B cell (primary cell): ENCODE measurements around the gene RPL7A. TPM values are rescaled to one million over a fixed set of nuclear protein-coding genes. Genes with fewer than 3 reads are reported as not detected.

Experiments used
- ATAC-seq: fragments of 200-7000 bp; cut with Tn5 transposase; one replicate; pipeline ENCODE4 v1.10.0; 2021; ENCODE audit warnings: low read depth, mild to moderate bottlenecking, moderate number of reproducible peaks, moderate library complexity
- CTCF ChIA-PET: fragments of 350-600 bp; sonication (Branson Sonifier 250); formaldehyde crosslinking; loops from one replicate; lab custom pipeline; 2021; ENCODE audit warnings: antibody characterized with exemption, inconsistent platforms; lab: Charles Lee
- POLR2A ChIA-PET: fragments of 350-600 bp; sonication (Branson Sonifier 250); formaldehyde crosslinking; loops from one replicate; lab custom pipeline; 2021; ENCODE audit warnings: antibody characterized with exemption; lab: Charles Lee
- DNase-seq: peaks from one replicate; pipeline ENCODE4 v3.0.0; 2013
- H2AFZ ChIP-seq: 2 replicates; pipeline ENCODE4 v1.6.1; 2012; ENCODE audit warnings: mild to moderate bottlenecking, low read depth, low read length; ENCODE audit not compliant: insufficient read depth, poor library complexity, severe bottlenecking
- H3K27ac ChIP-seq, 2 donors: 1 replicate in 1 of 2; 2 replicates in 1 of 2; pipeline ENCODE4 v1.5.1; 2012 to 2013; ENCODE audit warnings: low read length in 2 of 2, mild to moderate bottlenecking in 2 of 2, moderate library complexity in 1 of 2
- H3K27me3 ChIP-seq, 4 experiments: fragments of 200-600 bp in 1 of 4; sonication (generic) in 1 of 4; replicated peaks in 1 of 4; 1 replicate in 2 of 4; 2 replicates in 2 of 4; pipeline versions ENCODE4 v1.6.1 to v1.7.0; 2013 to 2016; ENCODE audit warnings: low read length in 3 of 4, mild to moderate bottlenecking in 2 of 4, mixed read lengths in 1 of 4, moderate library complexity in 1 of 4; ENCODE audit not compliant: insufficient read depth in 4 of 4, control insufficient read depth in 3 of 4; ENCODE audit errors: control extremely low read depth in 1 of 4
- H3K36me3 ChIP-seq, 2 experiments: replicated peaks in 1 of 2; 1 replicate in 1 of 2; 2 replicates in 1 of 2; pipeline versions ENCODE4 v1.6.1 to v1.7.1; 2013; ENCODE audit warnings: low read length in 1 of 2; ENCODE audit not compliant: insufficient read depth in 2 of 2, control insufficient read depth in 1 of 2; ENCODE audit errors: control extremely low read depth in 1 of 2, extremely low read depth in 1 of 2
- H3K4me1 ChIP-seq, 2 donors: fragments of 200-600 bp in 1 of 2; sonication (generic) in 1 of 2; 1 replicate in 1 of 2; 2 replicates in 1 of 2; pipeline versions ENCODE4 v1.5.1 to v1.6.1; 2013 to 2017; ENCODE audit warnings: low read length in 2 of 2; ENCODE audit not compliant: control insufficient read depth in 2 of 2, insufficient read depth in 2 of 2
- H3K4me2 ChIP-seq: replicated peaks from 2 replicates; pipeline ENCODE3; 2012; ENCODE audit warnings: mild to moderate bottlenecking, low read depth, low read length; ENCODE audit not compliant: poor library complexity, severe bottlenecking
- H3K4me3 ChIP-seq, 5 experiments: fragments of 200-600 bp in 1 of 5; sonication (generic) in 1 of 5; 1 replicate in 3 of 5; 2 replicates in 2 of 5; pipeline versions ENCODE4 v1.5.1 to v1.7.0; 2011 to 2016; ENCODE audit warnings: low read length in 4 of 5, mild to moderate bottlenecking in 4 of 5, low read depth in 2 of 5, control low read depth in 1 of 5, moderate library complexity in 1 of 5; ENCODE audit not compliant: insufficient read depth in 1 of 5; ENCODE audit errors: control extremely low read depth in 1 of 5, extremely low read depth in 1 of 5
- H3K79me2 ChIP-seq: fragments of 200-600 bp; sonication (generic); one replicate; pipeline ENCODE4 v1.6.0; 2016; ENCODE audit warnings: low read length; ENCODE audit not compliant: control insufficient read depth, insufficient read depth
- H3K9ac ChIP-seq: fragments of 200-600 bp; sonication (generic); 2 replicates; pipeline ENCODE4 v1.6.1; 2017; ENCODE audit warnings: mild to moderate bottlenecking, low read length, moderate library complexity
- H3K9me3 ChIP-seq, 3 donors: one replicate each; pipeline versions ENCODE4 v1.6.1 to v1.7.1; 2013; ENCODE audit warnings: low read length in 2 of 3; ENCODE audit not compliant: control insufficient read depth in 2 of 3, insufficient read depth in 1 of 3; ENCODE audit errors: control extremely low read depth in 1 of 3
- H4K20me1 ChIP-seq: 2 replicates; pipeline ENCODE4 v1.6.0; 2012; ENCODE audit warnings: mild to moderate bottlenecking, low read length; ENCODE audit not compliant: insufficient read depth, control insufficient read depth, poor library complexity, severe bottlenecking
- H3K27ac Mint-ChIP-seq: one replicate; pipeline ENCODE4 v1.8.0; 2021; ENCODE audit warnings: mixed read lengths
- H3K27me3 Mint-ChIP-seq: one replicate; pipeline ENCODE4 v1.8.0; 2021; ENCODE audit warnings: mixed read lengths
- H3K4me1 Mint-ChIP-seq: one replicate; pipeline ENCODE4 v1.8.0; 2021; ENCODE audit warnings: mixed read lengths
- H3K4me3 Mint-ChIP-seq: one replicate; pipeline ENCODE4 v1.8.0; 2021; ENCODE audit warnings: mixed read lengths
- H3K9me3 Mint-ChIP-seq: one replicate; pipeline ENCODE4 v1.8.0; 2022; ENCODE audit warnings: mixed read lengths; ENCODE audit not compliant: insufficient read depth
- EZH2 ChIP-seq: IDR thresholded peaks from 2 replicates; pipeline ENCODE4 v1.6.1; 2012; ENCODE audit warnings: borderline replicate concordance, low read depth, mild to moderate bottlenecking, moderate library complexity, low read length; ENCODE audit not compliant: insufficient read depth, poor library complexity, severe bottlenecking
- WGBS: methylation state at CpG from one replicate; pipeline ENCODE4 v1.1.5; 2013; ENCODE audit warnings: missing lambda C conversion rate; ENCODE audit not compliant: insufficient coverage; 5-methylcytosine and 5-hydroxymethylcytosine counted together
- intact Hi-C: fragments of 100-400 bp; cut with micrococcal nuclease; formaldehyde crosslinking; loops from one replicate; pipeline ENCODE4 v1.10.0; 2022
- polyA plus RNA-seq: library from polyadenylated mRNA; depleted of rRNA; stranded (reverse); fragments of >200 nt; gene quantifications from 2 replicates; pipeline ENCODE4 v1.2.3, GENCODE V29; 2012
- total RNA-seq, 2 donors: library from RNA; stranded (reverse); fragments of 120-200 nt in 1 of 2; gene quantifications; 1 replicate in 1 of 2; 2 replicates in 1 of 2; pipeline versions ENCODE4 v1.2.3 to v1.2.4, GENCODE V29; 2013 to 2022
- TF ChIP-seq, protein P1 (sequence below): fragments of 200-600 bp; IDR thresholded peaks from one replicate; pipeline ENCODE4 v1.8.0; 2022; ENCODE audit warnings: antibody characterized with exemption, mild to moderate bottlenecking

RPL7A gene
- total and polyA plus RNA-seq, 2 donors (not counting 1 experiment from before 2014, with no cell fraction given) = 2,407 to 3,937 TPM

DNA sequence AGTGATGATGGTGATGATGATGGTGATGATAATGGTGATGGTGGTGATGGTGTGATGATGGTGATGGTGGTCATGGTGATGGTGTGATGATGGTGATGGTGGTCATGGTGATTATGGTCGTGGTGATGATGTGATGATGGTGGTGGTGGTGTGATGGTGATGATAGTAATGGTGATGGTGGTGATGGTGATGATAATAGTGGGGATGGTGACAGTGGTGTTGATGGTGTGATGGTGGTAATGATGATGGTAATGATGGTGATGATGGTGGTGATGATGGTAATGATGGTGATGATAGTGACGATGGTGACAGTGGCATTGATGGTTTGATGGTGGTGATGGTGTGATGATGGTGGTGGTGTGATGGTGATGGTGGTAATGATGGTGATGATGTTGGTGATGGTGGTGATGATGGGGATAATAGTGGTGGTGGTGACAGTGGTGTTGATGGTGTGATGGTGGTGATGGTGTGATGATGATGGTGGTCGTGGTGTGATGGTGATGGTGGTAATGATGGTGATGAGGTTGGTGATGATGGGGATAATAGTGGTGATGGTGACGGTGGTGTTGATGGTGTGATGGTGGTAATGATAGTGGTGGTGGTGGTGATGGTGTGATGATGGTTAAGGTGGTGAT lies 34.6 kb downstream of the RPL7A start:
- H3K9ac ChIP-seq = no peak overlapping the region
- CTCF ChIA-PET = no interaction called here
- no peak for TF ChIP-seq EZH2
- TF ChIP-seq, protein P1, sequence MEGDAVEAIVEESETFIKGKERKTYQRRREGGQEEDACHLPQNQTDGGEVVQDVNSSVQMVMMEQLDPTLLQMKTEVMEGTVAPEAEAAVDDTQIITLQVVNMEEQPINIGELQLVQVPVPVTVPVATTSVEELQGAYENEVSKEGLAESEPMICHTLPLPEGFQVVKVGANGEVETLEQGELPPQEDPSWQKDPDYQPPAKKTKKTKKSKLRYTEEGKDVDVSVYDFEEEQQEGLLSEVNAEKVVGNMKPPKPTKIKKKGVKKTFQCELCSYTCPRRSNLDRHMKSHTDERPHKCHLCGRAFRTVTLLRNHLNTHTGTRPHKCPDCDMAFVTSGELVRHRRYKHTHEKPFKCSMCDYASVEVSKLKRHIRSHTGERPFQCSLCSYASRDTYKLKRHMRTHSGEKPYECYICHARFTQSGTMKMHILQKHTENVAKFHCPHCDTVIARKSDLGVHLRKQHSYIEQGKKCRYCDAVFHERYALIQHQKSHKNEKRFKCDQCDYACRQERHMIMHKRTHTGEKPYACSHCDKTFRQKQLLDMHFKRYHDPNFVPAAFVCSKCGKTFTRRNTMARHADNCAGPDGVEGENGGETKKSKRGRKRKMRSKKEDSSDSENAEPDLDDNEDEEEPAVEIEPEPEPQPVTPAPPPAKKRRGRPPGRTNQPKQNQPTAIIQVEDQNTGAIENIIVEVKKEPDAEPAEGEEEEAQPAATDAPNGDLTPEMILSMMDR = no peak
- no peak overlapping the region for H3K4me3 ChIP-seq
- H3K9me3 ChIP-seq = no peaks in the 10 kb centered on the region
- no peaks in the 10 kb centered on the region for H3K4me1 ChIP-seq
- intact Hi-C loops = no loop called here
- H3K27ac ChIP-seq = no peak overlapping the region
- ATAC-seq = no peak
- WGBS = 97% methylated on average over 4 of the region's 4 CpGs
- H3K27me3 ChIP-seq = no peaks in the 10 kb centered on the region
- DNase-seq = no peak
- Mint-ChIP-seq H3K4me1 (no peaks in the 10 kb centered on the region), H3K9me3 (no peaks in the 10 kb centered on the region), H3K27ac (no peak overlapping the region), H3K27me3 (no peaks in the 10 kb centered on the region), H3K4me3 (no peak overlapping the region)
- H4K20me1 ChIP-seq = no peaks in the 10 kb centered on the region
- H3K36me3 ChIP-seq = no peaks in the 10 kb centered on the region
- H2AFZ ChIP-seq = no peak overlapping the region
- POLR2A ChIA-PET = no interaction called here
- H3K79me2 ChIP-seq = no peaks in the 10 kb centered on the region
- H3K4me2 ChIP-seq = no peak overlapping the region

DNA sequence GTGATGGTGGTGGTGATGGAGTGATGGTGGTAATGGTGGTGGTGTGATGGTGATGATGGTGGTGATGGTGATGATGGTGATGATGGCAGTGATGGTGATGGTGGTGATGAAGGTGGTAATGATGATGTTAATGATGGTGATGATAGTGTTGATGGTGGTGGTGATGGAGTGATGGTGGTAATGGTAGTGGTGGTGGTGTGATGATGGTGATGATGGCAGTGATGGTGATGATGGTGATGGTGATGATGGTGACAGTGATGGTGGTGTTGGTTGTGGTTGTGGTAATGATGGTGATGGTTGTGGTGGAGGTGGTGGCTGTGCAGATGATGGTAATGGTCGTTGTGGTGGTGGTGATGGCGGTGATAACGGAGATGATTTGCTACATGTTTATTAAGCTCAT lies 35.4 kb downstream of the RPL7A start:
- POLR2A ChIA-PET = no interaction called here
- H3K27me3 ChIP-seq = no peaks in the 10 kb centered on the region
- H3K79me2 ChIP-seq = no peaks in the 10 kb centered on the region
- H3K9ac ChIP-seq = no peak overlapping the region
- H3K36me3 ChIP-seq = no peaks in the 10 kb centered on the region
- CTCF ChIA-PET = no interaction called here
- H3K27ac ChIP-seq = no peak overlapping the region
- H4K20me1 ChIP-seq = no peaks in the 10 kb centered on the region
- H3K4me2 ChIP-seq = no peak overlapping the region
- DNase-seq = no peak
- no peak for ATAC-seq
- H2AFZ ChIP-seq = no peak overlapping the region
- no peak overlapping the region for H3K4me3 ChIP-seq
- intact Hi-C loops = no loop called here
- TF ChIP-seq, protein P1 = no peak
- TF ChIP-seq EZH2 = no peak
- H3K27ac Mint-ChIP-seq = no peak overlapping the region
- no peaks in the 10 kb centered on the region for H3K4me1 ChIP-seq
- no peaks in the 10 kb centered on the region for H3K27me3 Mint-ChIP-seq
- WGBS = 100% methylated on average over 3 of the region's 3 CpGs
- H3K4me1 Mint-ChIP-seq = no peaks in the 10 kb centered on the region
- H3K4me3 Mint-ChIP-seq = no peak overlapping the region
- no peaks in the 10 kb centered on the region for H3K9me3 ChIP-seq
- H3K9me3 Mint-ChIP-seq = no peaks in the 10 kb centered on the region
